Vagina (tissue), 2 donors: ENCODE measurements around the gene NAV1. TPM values are rescaled to one million over a fixed set of nuclear protein-coding genes. Genes with fewer than 3 reads are reported as not detected.

ENCODE experiments used
- DNase-seq, 2 donors: peaks; one replicate each; pipeline ENCODE4 v3.0.0-alpha.2; 2017; ENCODE audit errors: extremely low spot score in 2 of 2
- H3K27ac ChIP-seq: fragments of 200-600 bp; sonication (generic); one replicate; pipeline ENCODE4 v1.5.1; 2019
- H3K27me3 ChIP-seq: fragments of 200-600 bp; sonication (generic); one replicate; pipeline ENCODE4 v1.5.1; 2019
- H3K36me3 ChIP-seq, 2 donors: fragments of 200-600 bp; sonication (generic); one replicate each; pipeline ENCODE4 v1.5.1; 2017 to 2019
- H3K4me1 ChIP-seq: fragments of 200-600 bp; sonication (generic); one replicate; pipeline ENCODE4 v1.5.1; 2019
- H3K4me3 ChIP-seq, 2 donors: fragments of 200-600 bp; sonication (generic); 1 replicate in 1 of 2; 2 replicates in 1 of 2; pipeline ENCODE4 v1.5.1; 2016 to 2019
- H3K9me3 ChIP-seq: fragments of 200-600 bp; sonication (generic); one replicate; pipeline ENCODE4 v1.5.1; 2019
- POLR2A ChIP-seq, 2 donors: fragments of 450-650 bp; IDR thresholded peaks; one replicate each; pipeline ENCODE4 v1.6.1; 2017; ENCODE audit warnings: antibody characterized with exemption in 2 of 2, mild to moderate bottlenecking in 2 of 2, moderate library complexity in 2 of 2
- POLR2AphosphoS5 ChIP-seq, 2 donors: sonication (generic); formaldehyde crosslinking; IDR thresholded peaks; one replicate each; pipeline ENCODE4 v1.9.0; 2017; ENCODE audit warnings: antibody characterized with exemption in 2 of 2, mild to moderate bottlenecking in 2 of 2, low read depth in 1 of 2; ENCODE audit not compliant: insufficient read depth in 1 of 2
- intact Hi-C: fragments of 100-400 bp; cut with DNase I; formaldehyde crosslinking; loops from one replicate; pipeline ENCODE4 v1.15.1; 2023
- total RNA-seq: library from RNA; depleted of rRNA; stranded (reverse); fragments of >200 nt; gene quantifications from one replicate; pipeline ENCODE4 v1.2.3, GENCODE V29; 2016
- TF ChIP-seq, protein P1 (sequence below), 3 experiments: fragments of 450-650 bp in 2 of 3; fragments of 200-600 bp in 1 of 3; sonication (generic) in 1 of 3; IDR thresholded peaks; one replicate each; pipeline ENCODE4 v1.5.1; 2017 to 2019; ENCODE audit warnings: antibody characterized with exemption in 3 of 3, mild to moderate bottlenecking in 2 of 3, moderate library complexity in 2 of 3

The NAV1 gene
- total RNA-seq, 1 donor from 2014 or later: 45.9 TPM

- intact Hi-C loops: no loop called here
- Histone ChIP-seq H3K4me1 (peaks cover 99% of the 10 kb centered on the region), H3K4me3 (peak overlapping the region in 1 of 2 donors; percentile 18)
These were observed 37.8 kb upstream of the NAV1 start for GRCh38 chr1:201501144-201501543.

GRCh38 chr1:201501812-201502510, 37.0 kb upstream of the NAV1 start:
- H3K36me3 ChIP-seq: no peaks in the 10 kb centered on the region
- H3K27ac ChIP-seq: peak overlapping the region; percentile 93
- no peak for DNase-seq
- no peaks in the 10 kb centered on the region for H3K9me3 ChIP-seq
- no peaks in the 10 kb centered on the region for H3K27me3 ChIP-seq
- H3K4me1 ChIP-seq: peaks cover 96% of the 10 kb centered on the region
- peak overlapping the region in 1 of 2 donors; percentile 23 for H3K4me3 ChIP-seq
- intact Hi-C loops: no loop called here
- TF ChIP-seq POLR2A (IDR thresholded peaks at IDR 0.05) (no peak), POLR2AphosphoS5 (IDR thresholded peaks at IDR 0.05; ENCODE audit: insufficient read depth in 1 of 2, low read depth in 1 of 2) (no peak)
- TF ChIP-seq, protein P1, sequence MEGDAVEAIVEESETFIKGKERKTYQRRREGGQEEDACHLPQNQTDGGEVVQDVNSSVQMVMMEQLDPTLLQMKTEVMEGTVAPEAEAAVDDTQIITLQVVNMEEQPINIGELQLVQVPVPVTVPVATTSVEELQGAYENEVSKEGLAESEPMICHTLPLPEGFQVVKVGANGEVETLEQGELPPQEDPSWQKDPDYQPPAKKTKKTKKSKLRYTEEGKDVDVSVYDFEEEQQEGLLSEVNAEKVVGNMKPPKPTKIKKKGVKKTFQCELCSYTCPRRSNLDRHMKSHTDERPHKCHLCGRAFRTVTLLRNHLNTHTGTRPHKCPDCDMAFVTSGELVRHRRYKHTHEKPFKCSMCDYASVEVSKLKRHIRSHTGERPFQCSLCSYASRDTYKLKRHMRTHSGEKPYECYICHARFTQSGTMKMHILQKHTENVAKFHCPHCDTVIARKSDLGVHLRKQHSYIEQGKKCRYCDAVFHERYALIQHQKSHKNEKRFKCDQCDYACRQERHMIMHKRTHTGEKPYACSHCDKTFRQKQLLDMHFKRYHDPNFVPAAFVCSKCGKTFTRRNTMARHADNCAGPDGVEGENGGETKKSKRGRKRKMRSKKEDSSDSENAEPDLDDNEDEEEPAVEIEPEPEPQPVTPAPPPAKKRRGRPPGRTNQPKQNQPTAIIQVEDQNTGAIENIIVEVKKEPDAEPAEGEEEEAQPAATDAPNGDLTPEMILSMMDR (IDR thresholded peaks at IDR 0.05): no peak

More at GRCh38 chr1:201501144-201501543, 37.8 kb upstream of the NAV1 start:
- Histone ChIP-seq H3K9me3 (no peaks in the 10 kb centered on the region), H3K27ac (peak overlapping the region; percentile 93), H3K27me3 (no peaks in the 10 kb centered on the region), H3K36me3 (no peaks in the 10 kb centered on the region)
- TF ChIP-seq, protein P1 (IDR thresholded peaks at IDR 0.05): no peak
- TF ChIP-seq POLR2A (IDR thresholded peaks at IDR 0.05) (no peak), POLR2AphosphoS5 (IDR thresholded peaks at IDR 0.05; ENCODE audit: insufficient read depth in 1 of 2, low read depth in 1 of 2) (no peak)
- no peak for DNase-seq

GRCh38 chr1:201502511-201502857, 36.4 kb upstream of the NAV1 start:
- no peaks in the 10 kb centered on the region for H3K9me3 ChIP-seq
- intact Hi-C loops: no loop called here
- no peak for DNase-seq
- no peak for TF ChIP-seq POLR2AphosphoS5 (IDR thresholded peaks at IDR 0.05; ENCODE audit: insufficient read depth in 1 of 2, low read depth in 1 of 2)
- TF ChIP-seq POLR2A (IDR thresholded peaks at IDR 0.05): no peak
- TF ChIP-seq, protein P1 (IDR thresholded peaks at IDR 0.05): no peak
- H3K4me3 ChIP-seq: peak overlapping the region; percentile 23 to 62
- no peaks in the 10 kb centered on the region for H3K27me3 ChIP-seq
- no peaks in the 10 kb centered on the region for H3K36me3 ChIP-seq
- H3K4me1 ChIP-seq: peaks cover 95% of the 10 kb centered on the region
- peak overlapping the region; percentile 93 for H3K27ac ChIP-seq

- TF ChIP-seq POLR2AphosphoS5 (IDR thresholded peaks at IDR 0.05; ENCODE audit: insufficient read depth in 1 of 2, low read depth in 1 of 2) (peak; percentile 85 to 86), POLR2A (IDR thresholded peaks at IDR 0.05) (peak in 1 of 2 donors; percentile 46)
- TF ChIP-seq, protein P1 (IDR thresholded peaks at IDR 0.05): no peak
- no peaks in the 10 kb centered on the region for H3K36me3 ChIP-seq
- peak overlapping the region; percentile 93 for H3K27ac ChIP-seq
- H3K9me3 ChIP-seq: no peaks in the 10 kb centered on the region
- no peaks in the 10 kb centered on the region for H3K27me3 ChIP-seq
- H3K4me1 ChIP-seq: peaks cover 95% of the 10 kb centered on the region
- intact Hi-C loops: no loop called here
- peak overlapping the region; percentile 62 to 87 for H3K4me3 ChIP-seq
- peak in 1 of 2 donors; percentile 96 for DNase-seq
These were observed 35.3 kb upstream of the NAV1 start for GRCh38 chr1:201503397-201504176.
